GM18505 (cell line): ENCODE measurements around the gene NECTIN1.

Experiments
- ATAC-seq: cut with Tn5 transposase; IDR thresholded peaks from one replicate; pipeline ENCODE4 v1.9.1; 2021; ENCODE audit not compliant: unreplicated experiment
- POLR2A ChIP-seq: IDR thresholded peaks from 4 replicates; pipeline ENCODE4 v1.6.1; 2011; ENCODE audit warnings: borderline replicate concordance; ENCODE audit not compliant: insufficient read depth, insufficient read length; ENCODE audit errors: extremely low read depth

NECTIN1 gene

DNA sequence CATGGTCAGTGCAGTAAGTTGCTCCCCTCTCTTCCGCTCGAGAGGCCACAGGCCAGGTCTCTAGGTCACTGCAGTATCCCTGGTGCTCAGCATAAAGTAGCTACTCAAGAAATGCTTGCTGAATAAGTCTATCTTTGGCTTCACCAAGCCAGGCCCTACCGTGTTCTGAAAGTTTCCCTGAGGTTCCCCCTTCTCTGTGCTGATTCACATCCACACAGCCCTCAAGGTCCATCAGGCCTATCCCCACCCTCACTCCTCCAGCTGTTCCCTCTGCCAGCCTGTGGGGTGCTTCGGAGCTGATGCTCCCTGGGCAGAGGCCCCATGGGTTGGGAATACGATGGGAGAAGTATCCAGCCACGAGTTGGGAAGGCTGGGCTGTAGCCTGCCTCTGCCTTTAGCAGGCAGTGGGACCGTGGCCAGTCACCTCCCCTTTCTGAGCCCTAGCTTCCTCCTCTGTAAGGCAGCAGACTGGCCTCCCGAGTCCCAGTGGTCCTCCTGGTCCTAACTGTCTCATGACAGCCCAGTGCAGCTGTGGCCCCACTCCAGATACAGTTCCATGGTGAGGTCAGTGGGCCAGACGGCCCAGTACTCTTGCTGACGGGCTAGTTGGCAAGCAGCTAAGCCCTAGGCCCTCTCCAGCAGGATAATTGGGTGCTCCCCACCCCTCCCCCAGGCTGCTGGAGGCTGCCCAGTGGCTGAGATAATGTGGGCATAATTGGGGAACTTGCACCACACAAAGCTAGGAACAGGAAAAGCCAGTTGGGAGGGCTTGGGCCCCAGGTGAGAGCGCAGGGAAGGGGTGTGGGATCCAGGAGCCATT is 48.2 kb downstream of the NECTIN1 start:
- TF ChIP-seq POLR2A = no peak
- no peak for ATAC-seq

DNA sequence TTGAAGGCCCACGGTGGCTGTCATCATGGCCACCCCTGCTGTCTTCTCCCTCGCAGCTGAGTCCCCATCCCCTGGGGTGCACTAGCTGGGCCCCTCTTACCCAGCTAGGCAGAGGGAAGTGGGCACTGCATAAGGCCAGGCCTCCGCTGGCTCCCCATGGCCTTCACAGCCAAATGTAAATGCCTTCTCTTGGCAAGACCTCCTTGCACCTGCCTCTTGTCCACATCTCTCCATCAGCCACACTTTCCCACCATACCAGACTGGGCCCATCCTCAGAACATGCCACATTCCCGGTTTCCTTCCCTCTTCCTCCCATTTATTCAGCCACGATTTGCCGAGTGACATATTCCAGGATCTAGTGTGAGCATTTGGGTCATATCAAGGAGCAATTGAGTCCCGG is 49.7 kb downstream of the NECTIN1 start:
- TF ChIP-seq POLR2A = no peak
- no peak for ATAC-seq

DNA sequence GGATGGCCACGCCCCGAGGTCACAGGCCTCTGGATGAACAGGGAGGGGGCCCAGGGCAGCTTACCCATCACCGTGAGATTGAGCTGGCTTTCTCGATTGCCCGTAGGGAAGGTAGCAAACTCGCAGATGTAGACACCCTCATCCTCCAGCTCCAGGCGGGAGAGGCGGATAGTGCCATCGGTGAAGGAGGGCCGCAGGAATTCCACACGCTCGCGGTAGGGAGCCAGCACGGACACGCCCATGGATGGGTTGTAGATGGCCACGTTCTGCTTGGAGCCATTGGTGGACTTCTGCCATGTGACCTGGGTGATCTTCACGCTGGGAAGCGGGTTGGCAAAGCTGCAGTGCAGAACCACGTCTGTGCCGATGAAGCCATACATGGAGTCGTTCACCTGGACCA is 50.6 kb downstream of the NECTIN1 start:
- ATAC-seq = no peak
- no peak for TF ChIP-seq POLR2A

DNA sequence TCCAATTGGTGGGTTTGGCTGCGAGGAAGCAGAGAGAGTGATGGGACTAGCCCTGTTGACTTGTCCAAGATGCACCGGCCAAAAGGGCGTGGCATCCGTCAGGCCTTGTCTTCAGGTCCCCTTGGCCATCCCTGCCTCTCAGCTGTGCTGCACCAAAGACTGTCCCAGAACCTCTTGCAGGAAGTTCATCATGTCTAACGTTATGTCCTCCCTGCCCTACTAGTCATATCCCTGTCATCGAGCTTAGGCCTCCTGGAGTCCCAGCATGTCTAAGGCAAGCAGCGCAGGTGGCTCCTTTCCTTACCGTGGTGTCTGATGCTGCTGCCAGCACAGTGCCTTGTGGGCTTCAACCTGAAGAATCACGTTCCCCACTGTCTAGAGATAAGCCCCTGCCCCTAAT is 51.2 kb downstream of the NECTIN1 start:
- no peak for TF ChIP-seq POLR2A
- ATAC-seq = no peak

DNA sequence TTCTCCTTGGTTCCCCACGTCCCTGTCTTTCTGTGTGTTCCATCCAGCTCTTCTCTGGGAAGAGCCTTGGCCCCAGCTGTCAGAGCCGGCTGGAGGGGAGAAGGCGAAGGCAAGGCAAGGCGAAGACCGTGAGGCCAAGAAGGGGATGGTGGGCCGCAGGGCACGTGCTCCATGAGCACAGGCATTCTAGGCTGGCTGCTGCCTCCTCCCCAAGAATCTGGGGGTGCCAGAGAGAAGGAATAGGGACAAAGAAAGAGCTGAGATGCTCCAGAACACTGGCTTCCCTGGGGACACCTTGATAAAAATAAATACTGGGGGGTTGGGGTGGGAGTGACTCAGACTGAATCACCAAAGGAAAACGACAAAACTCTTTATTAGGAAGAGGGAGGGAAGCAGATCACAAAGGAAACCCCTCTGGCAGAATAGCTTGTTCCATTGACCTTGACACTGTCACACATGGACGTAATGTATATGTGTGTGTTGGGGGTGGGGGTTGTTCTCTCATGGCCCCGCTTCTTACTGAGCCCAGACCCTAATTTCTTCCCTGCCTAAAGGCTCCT is 52.5 kb downstream of the NECTIN1 start:
- no peak for ATAC-seq
- TF ChIP-seq POLR2A = no peak

DNA sequence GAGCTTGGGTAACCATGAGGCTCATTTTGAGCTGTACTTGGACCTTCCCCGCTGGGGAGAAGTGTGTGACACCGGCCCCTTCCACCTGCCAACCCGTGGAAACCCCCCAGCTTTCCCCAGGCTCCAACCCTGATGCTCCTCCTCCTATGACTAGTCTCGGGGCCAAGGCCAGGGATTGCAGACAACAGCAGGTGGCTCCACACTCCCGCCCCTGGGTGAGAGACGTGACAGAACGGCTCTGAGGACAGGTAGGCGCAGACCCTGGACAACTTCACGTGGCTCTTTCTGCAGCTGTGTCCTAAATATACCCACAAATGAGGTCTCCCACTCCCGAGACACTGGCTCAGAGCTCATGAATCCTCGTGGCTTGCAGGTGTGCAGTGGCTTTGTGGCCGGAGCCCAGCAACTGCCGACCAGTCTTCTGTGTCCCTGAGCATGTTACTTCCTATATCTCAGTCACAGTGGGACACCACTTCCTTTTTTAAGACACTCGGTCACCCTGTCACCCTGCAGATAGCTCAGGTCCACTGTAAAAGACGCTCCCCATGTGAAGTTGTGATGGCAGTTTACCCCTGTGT is 55.2 kb downstream of the NECTIN1 start:
- ATAC-seq = peak; percentile 81

DNA sequence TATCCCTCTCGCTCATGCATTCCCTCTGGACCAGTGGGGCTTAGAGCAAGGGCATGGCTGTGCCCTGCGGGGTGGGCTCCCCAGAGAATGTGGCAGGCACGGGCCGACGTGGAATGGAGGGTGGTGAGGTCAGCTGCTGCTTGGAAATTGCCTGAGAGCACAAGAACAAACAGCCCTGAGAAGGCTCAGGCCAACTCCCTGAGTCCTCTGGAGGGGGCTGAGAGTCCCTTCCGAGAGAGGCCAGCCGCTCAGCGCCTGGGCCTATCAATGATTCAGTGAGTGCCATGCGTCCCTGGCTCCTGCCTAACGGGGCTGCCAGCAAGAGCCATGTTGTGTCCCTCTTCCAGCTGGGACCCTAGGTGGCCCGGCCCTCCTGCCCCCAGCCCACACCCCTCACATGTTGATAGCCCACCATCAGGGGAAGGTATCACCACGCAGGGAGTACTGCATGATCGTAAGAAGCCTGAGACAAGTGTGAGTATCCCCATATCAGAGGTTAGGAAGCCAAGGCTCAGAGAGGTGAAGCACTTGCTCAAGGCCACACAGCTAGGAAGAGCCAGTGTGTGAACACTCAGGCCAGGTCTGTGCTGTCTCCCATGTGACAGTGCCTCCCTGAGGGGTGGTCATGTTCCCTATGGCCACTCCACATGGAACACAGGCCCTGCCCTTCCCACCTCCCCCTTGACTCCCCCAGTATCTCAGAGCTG is 55.8 kb downstream of the NECTIN1 start:
- ATAC-seq = peak; percentile 3
- no peak for TF ChIP-seq POLR2A

More for the DNA sequence above, 55.2 kb downstream of the NECTIN1 start:
- no peak for TF ChIP-seq POLR2A

DNA sequence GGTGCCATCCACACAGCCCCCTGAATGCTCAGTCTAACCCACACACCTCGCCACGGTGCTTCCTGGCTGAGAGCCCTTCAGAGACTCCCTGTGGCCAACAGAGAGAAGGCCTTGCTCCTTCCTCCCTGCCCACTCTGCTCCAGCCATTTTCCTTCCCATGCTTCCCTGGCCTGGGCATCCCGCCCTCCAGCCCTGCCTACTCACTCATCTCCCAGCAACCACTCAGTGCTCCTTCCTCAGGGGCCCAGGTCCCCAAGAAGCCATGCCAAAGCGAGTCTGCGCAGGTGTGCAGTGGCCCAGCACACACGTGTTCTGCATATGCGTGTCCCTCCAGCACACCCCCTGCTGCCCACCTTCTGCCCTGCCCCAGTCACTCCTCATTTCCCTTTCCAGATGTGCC is 56.4 kb downstream of the NECTIN1 start:
- ATAC-seq = no peak
- TF ChIP-seq POLR2A = no peak

DNA sequence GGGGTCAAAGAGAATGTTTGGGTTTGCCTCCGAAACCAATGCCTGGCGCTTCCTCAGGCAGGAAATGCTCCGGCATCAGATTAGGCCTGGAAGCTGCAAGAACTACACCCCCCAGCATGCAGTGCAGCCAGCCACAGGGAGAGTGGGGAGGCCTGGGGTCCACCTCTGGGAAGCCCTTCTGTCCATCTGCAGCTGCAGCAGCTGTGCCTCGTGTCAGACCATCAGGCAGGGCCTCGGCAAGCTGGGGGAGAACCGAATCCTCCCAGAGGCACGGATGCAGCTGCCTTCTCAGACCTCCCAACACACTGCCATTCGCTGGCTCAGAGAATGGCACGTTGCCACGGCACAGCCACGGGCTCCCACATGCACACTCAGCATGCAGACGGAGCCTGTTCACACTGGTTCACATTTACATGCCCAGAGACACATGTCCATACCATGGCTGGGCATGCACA is 57.4 kb downstream of the NECTIN1 start:
- no peak for ATAC-seq
- TF ChIP-seq POLR2A = no peak

DNA sequence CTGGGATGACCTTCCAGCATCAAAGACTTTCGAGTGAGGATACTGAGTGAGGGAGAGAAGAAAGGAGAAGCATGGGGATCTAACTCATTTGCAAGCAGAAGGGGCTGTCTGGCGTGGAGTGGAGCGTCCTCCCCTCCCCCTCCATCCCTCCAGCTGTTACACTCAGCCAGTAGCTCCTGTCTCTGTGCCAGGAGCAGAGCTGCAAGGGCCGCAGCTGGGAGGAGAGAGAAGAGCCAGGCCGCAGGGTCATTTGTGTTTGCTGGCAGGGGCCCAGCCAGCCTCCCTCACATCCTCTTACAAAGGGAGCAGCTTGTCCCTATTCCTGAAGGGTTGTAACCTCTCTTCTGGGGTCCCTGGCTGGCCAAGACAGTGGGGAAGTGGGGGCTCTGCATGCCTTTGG is 57.9 kb downstream of the NECTIN1 start:
- ATAC-seq = no peak
- no peak for TF ChIP-seq POLR2A

DNA sequence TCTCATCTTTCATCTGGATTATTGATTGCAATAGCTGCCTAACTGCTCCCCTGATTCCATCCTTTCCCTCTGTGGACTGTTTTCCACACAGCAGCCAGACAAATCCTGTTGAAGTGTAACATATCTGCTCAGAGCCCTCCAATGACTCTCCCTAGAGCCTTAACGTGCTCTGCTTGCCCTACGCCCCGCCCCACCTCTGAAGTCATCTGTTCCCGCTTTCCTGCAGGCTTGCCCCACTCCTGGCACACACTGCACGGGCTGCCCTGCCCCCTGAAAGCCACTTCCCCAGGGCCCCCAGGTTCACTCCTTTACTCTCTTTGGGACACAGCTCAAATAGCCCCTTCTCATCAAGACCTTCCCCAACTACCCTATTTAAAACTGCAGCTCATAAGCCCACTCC is 59.5 kb downstream of the NECTIN1 start:
- TF ChIP-seq POLR2A = no peak
- no peak for ATAC-seq

DNA sequence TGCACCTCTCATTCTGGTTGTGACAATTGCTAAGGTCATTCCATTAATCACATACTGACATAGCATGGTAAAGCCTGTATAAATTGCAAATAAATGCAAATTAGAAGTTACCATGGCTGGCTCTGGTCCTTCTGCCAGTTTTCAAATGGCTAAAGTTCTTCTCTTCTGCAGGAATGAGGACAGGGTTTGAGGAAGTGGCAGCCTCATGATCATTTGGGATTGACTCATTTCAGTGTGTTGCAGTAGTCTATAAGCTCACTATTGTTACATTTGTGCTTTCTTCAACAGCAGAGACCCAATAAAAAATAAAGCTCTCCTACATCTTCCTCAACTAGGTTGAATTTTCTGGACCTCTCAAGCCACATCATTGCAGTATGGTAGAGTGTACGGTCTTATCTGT is 60.3 kb downstream of the NECTIN1 start:
- no peak for ATAC-seq
- TF ChIP-seq POLR2A = no peak

DNA sequence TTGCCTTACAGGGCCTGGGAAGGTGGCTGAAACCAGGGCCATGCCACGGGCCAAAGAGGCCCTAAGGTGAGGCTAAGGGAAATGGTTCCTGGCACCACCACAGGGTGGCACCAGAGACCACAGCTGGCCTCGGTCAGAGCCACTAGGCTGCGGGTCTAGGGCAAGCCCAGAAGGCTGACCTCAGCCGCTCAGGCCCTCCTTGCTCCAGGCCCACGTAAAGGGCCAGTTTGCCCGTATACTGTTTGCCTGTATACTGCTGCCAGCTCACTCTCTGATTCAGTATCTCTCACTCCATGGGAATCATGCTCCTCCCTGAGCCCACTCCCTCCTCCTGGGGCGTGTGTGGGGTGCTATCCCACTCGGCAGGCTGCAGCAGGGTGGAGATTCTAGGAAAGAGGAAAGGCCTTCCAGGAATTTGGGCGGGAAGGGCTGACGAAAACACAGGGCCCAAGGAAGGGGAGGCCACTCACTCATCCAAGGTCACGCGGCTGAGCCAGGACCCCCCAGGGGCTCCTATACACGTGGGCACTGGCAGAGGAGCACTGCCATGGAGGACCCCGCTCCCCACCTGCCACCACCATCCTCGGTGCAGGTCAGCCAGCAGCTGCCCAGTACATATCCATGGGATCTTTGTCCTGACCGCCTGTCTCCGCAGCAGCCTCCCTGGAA is 62.4 kb downstream of the NECTIN1 start:
- peak; percentile 72 for ATAC-seq
- TF ChIP-seq POLR2A = no peak
